AG08395 (cell line): ENCODE measurements around the gene APBB1IP.

Experiments
- DNase-seq: peaks from one replicate; pipeline ENCODE4 v3.0.0; 2012; ENCODE audit warnings: mixed read lengths, low spot score

Gene APBB1IP

DNA sequence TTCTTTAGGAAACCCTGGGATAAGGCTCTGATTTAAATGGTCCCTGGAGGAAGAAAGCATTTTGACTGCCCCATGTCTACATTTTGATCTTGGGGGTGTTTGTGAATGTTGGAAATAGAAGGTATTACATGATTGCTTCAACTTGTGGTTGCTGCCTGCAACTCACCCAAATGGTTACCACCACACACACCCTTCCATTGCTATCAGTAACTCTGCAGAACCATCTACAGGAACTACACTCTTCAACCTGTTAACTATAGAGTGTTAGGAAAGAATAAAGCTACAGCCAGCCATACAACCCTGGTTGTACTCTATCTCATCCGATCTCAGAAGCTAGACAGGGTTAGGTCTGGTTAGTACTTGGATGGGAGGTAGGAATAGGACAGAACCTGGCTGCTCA lies 71.2 kb downstream of the APBB1IP start:
- DNase-seq, result no peak

DNA sequence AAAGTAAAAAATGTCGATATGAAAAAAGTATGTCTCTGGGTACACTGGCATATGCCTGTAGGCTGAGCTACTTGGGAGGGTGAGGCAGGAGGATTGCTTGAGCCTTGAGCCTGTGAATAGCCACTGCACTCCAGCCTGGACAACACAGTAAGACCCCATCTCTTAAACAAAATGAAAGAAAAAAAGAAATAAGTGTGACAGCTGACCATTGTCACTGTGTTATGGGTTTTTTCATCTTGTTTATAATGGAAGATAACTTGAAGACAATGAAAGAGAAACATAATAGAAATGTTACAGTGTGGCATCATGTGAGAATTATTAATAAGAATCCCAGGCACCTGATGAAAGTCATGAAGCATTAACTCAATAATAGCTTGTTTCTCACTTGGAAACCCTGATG lies 75.0 kb downstream of the APBB1IP start:
- DNase-seq, result no peak

DNA sequence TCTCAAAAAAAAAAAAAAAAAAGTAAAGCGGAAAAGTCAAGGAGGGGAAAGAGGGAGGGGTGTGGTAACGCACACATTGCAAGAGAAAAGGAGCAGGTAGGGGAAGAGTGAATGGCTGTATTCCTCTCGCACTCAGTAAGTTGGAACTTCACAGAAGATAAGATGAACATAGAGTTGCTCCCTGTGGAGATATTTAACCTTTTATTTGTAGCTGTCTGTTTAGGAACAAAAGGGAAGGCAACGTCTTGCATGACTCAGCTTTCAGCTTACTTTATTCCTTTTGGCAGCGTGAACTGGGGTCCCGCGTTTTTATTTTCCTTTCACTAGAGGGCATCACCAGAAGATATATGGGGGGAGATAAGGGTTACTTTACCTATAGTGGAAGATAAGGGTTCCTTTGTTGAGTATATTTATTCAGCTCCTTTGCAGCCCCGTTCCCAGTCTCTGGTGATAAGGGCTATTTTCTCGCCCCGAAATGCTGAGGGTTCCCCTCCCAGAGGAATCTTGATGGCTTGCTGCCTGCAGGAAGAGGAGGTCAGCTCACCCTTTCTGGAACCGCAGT lies 78.5 kb downstream of the APBB1IP start:
- no peak for DNase-seq

DNA sequence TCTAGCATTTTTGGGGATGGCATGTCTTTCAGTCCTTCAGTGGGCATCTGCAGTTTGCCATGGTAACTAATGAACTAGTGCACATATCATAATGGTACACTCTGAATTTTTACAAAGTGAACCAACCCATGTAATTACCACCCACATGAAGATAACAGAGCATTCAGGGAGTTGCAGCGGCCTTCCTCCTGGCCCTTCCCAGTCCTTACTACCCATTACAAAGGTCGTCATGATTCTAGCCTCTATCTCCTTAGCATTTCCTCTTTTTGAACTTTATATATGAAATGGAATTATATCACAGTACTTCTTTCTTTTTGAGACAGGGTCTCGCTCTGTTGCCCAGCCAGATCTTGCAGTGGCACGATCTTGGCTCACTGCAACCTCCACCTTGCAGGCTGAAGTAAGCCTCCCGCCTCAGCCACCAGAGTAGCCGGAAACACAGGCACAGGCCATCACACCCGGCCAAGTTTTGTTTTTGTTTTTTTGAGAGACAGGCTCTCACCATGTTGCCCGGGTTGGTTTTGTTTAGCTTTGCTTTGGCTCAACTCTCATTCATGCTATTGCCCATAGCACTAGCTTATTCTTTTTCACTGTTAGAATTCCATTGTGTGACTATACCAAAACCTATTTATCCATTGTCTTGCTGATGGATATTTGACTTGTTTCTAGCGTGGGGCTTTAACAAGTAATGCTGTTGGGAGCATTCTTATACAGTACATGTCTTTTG lies 79.2 kb downstream of the APBB1IP start:
- DNase-seq, result no peak

DNA sequence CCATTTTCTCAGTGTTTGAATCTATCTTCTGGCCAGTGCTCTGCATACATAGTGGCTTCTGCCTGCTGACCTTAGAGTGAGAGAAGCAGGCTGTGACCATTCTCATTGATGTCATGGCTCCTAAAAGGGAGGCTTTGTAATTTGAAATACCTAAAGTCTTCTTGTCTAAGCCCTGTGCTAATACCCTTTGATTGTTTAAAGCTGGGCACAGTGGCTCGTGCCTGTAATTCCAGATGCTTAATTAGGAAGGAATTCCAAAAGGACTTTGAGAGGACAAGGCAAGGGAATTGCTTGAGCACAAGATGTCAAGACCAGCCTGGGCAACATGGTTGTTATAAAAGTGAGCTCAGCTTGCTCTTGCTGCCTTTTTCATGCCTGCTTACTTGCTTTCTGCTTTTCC lies 81.7 kb downstream of the APBB1IP start:
- no peak for DNase-seq

DNA sequence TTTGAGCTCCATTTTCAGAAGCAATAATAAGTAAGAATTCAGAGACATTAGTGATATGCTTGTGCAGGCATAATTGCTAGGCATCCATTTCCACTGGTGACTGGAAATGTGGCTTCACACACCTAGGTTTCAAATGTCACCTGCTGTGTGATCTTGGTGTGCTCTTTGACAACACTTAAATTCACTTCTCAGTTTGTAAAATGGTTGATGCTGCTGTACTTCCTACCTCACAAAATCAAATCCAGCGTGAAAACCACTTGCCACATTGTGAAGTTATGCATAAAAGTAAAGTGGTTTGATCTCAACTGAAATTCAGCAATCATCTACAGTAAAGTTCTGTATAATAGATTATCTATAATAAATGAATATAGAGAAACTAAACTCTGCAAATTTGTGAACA lies 82.4 kb downstream of the APBB1IP start:
- DNase-seq, result no peak

DNA sequence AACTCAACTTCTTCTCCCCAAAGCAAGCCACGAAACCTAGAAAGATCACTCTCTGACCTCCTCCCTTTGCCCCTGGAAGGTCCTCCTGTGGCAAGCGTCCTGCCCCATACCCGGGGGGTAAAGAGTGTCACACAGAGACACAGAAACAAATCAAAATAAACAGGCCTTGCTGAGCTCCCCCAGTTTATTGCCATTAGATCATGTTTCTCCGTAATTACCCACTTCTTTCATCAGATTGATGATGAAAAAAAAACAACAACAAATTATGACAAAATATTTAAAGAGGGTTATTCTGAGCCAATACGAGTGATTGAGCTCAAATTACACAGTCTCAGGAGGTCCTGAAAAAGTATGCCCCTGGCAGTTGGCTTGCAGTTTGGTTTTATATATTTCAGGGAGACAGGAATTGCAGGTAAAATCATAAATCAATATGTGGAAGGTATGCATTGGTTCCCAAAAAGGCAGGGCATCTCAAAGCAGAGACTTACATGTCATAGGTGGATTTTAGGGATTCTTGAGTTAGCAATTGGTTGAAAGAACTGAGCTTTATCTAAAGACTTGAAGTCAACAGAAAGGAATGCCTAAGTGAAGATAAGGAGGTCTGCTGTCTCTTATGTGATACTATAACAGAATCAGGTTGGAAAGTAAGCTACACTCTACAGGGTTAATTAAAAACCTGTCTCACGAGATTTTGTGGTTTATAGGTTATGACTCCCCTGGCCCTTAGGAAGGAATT lies 86.2 kb downstream of the APBB1IP start:
- no peak for DNase-seq

DNA sequence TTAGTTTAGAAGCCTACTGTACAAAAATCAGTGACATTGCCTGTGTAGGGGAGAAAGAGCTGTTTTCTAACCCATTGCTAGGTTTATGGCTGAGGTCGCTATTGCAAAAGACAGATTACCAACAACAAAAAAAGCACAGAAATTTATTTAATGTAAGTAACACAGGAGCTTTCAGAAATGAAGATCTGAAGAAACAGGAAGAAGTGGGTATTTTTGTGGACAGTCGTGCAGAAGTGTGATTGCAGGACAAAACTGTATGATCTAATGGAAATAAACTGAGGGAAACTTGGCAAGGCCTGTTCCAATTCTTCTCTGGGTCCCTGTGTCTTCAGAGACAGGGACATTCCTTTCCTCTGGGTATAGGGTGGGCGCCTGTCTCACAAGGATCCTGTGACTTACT lies 87.4 kb downstream of the APBB1IP start:
- DNase-seq, result no peak

DNA sequence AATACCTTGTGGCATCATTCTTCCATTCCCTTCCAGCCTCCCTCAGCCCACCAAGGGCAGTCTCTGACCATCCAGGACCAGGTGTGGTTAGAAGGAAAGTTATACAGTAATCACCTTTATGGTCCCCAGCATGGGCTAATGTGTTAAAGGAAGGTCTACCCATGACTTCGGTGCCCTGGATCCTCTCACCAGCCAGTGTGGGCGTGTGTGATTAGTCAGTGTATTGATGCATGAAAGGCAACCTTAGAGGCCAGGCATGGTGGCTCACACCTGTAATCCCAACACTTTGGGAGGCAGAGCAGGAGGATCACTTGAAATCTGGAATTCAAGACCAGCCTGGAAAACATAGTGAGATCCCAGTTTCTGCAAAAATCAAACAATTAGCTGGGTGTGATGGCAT lies 88.9 kb downstream of the APBB1IP start:
- no peak for DNase-seq

DNA sequence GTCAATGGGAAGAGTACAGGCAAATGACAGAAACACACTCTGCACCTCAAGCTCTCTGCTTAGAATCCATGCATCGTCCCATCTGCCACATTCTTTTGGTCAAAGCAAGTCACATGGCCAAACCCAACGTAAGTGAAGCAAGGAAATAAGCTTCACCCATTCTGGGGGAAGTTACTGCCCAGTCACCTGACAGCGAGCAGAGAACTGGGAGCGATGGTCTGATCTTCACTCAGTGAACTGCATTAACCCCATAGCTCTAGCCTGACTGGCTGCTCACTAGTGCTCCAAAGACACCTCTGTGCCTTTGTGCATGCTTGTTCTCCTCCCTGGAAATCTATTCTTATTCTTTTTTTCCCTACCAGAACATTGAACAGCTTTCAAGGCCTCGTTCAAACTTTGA lies 89.9 kb downstream of the APBB1IP start:
- no peak for DNase-seq

DNA sequence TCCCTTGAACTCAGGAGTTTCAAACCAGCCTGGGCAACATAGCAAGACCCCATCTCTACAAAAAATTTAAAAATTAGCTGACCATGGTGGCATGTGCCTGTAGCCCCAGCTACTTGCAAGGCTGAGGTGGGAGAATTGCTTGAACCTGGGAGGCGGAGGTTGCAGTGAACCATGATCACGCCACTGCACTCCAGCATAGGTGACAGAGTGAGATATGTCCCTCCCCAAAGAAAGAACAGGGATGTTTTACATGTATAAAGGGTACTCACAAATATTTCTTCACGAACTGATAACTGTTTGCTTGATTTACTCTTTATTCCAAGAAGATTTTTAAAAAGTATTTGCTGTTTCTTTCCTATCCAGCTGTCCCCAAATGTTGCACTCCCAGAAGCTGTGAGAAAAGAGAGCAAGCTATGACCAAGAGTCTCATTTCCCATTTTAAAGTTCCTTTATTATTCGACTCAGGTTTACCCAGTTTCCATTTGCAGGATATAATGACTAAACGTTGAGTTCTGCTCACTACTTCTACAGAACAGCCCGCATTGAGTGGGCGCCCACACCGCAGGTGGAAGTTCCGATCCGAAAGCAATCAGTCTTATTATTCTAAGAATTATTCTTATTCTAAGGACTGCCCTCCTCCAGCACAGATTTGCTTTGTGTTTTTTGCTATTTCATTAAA lies 90.7 kb downstream of the APBB1IP start:
- no peak for DNase-seq

DNA sequence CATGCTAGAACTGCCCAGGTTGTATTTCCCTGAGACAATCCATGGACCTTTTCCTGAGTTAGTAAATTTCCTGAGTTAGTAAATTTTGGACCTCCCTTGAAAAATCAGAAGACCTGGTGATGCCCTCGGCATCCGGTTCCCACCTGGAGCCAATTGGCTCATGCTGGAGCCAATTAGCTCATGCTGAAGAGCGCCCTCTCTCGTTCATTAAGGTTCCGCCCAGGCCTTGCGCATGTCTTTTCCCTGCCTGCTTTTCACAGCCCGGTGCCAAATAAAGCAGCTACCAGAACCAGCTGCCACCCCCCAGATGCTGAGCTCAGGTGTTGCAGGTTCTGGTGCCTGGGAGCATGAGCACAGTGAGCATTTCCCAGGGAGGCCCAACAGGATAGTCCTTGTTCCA lies 96.2 kb downstream of the APBB1IP start:
- no peak for DNase-seq

DNA sequence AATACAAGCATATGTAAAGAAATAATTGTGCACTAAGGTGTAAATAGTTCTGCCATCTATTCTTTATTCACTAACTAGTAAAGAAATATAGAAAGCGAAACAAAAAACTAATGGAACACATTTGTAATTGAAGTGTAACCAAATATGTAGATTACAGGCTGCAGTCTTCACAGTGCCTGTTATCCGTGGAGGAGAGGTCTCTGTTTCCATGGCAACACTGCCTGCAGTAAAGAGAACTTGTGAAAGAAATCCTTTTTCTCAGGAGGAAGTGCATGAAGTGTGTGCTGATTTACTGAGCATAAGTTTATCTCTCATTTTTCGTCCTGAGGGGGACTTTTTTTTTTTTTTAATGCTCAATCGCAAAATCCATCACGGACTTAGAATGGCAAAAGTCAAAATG lies 102.5 kb downstream of the APBB1IP start:
- DNase-seq, result no peak

DNA sequence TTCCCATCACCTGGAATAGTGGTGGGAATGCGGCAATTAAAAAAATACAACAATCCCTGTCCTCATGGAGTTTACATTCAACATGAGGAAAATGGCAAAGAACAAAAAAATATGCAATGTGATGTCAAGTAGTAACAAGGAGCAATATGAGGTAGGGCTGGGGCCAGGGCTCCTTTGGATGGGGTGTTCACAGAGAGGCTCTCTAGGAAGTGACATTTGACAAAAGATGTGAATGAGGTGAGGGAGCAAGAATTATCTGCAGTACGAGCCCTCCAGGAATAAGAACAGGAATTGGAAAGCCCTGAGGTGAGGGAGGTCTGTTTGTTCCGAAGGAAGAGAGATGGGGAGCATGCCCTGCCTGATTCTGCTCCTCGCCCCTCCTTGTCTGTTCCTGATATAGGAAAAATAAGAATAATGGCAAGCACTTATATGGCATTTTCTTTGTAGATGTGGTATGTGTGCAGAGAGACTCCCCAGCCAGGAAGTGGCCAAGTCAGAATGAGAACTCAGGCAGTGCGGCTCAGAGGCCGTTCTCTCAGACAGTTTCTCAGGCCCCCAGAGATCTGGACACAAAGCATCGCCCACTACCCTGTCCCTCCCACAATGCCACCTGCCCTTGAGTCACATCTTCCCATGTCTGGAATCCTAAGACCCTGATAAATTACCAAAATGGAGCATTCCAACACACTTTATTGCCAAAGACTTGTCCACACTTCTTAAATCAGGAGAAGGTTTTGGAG lies 105.6 kb downstream of the APBB1IP start:
- DNase-seq, result no peak

DNA sequence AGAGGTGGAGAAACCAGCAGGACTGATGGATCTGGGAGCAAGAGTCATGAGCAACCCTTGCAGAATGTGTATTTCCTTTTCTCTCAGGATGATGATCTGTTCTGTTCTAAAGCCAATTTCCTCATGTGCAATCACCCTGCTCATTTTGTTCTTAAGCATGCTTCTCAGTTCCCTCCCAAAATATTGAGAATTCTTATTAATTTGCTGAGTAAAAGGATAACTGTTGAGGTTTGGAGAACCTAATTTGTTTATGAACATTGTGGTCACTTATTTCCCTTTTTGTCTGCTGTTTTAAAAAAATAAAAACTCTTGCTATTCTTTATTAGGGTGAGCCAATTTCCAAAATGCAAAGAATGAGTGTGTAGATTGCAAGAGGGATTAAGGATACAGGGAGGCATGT lies 106.8 kb downstream of the APBB1IP start:
- no peak for DNase-seq

DNA sequence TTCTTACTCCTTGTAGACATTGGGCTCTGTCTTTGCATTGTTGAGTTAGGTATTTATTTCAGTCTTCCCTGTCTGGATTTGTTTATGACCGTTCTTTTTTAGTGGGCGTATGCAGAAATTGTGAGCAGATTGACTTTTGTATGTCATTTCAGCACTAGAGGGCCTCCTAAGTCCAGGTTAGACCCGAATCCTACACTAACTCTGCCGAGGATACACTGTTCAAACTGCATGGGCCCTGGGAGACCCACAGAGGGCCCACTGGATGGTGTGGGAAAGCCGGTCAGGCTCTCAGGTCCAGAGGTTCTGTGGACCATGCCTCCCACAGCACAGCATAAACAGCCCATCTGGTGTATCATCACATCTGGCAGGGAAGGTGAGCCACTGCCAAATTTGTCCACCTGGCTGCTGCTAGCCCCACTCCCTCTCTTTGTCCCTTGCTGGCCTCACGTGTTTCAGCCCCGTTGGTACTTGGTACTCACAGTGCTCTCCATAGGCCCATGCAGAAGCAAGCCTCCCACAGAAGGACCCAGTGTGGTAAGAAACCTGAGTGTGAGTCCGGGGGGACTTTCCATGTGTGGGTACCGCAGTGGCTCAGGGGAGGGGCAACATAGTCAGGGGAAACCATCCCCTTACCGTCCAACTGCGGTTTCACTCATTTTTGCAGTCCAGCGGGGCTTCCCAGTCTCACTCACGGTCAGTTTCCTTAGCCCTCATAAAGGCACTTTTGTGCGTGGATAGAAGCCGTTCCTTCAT lies 112.8 kb downstream of the APBB1IP start:
- no peak for DNase-seq

DNA sequence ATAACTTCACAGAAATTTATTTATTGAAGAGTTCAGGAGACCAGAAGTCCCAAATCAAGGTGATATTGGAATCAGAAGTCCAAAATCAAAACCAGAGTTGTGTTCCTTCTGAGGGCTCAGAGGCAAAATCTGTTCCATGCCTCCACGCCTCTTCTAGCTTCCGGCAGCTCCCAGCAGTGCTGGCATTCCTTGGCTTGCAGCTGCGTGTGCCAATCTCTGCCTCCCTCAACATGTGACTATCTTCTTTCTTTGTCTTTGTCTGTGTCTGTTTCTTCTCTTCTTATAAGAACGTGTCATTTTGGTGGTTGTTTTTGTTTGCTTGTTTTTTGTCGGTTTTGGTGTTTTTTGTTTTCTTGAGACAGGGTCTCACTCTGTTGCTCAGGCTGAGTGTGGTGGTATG lies 116.1 kb downstream of the APBB1IP start:
- DNase-seq, result no peak

DNA sequence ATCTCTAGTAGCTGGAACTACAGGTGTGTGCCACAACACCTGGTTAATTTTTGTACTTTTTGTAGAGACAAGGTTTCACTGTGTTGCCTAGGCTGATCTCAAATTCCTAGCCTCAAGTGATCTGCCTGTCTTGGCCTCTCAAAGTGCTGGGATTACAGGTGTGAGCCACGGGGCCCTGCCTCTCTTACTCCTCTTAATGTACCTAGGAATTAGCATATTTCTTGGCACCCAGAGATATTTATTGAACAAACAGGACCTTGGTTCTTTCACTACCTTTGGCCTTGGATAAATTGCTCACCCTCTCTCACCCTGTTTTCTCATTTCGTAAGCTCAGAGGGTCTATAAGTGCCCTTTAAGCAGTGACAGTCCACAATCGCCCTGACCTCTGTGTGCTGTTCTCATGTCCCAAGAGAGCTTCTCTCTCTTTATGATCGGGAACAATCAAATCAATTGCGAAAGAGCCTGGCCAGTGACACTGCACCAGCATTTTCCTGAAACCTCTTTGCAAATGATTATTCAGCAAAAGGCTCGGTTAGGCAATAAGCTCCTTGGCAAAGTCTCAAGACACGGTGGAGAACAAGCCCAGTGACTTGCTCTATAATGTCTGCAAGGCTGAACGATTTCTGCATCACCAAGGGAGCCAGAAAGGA lies 117.7 kb downstream of the APBB1IP start:
- peak; percentile 32 for DNase-seq

DNA sequence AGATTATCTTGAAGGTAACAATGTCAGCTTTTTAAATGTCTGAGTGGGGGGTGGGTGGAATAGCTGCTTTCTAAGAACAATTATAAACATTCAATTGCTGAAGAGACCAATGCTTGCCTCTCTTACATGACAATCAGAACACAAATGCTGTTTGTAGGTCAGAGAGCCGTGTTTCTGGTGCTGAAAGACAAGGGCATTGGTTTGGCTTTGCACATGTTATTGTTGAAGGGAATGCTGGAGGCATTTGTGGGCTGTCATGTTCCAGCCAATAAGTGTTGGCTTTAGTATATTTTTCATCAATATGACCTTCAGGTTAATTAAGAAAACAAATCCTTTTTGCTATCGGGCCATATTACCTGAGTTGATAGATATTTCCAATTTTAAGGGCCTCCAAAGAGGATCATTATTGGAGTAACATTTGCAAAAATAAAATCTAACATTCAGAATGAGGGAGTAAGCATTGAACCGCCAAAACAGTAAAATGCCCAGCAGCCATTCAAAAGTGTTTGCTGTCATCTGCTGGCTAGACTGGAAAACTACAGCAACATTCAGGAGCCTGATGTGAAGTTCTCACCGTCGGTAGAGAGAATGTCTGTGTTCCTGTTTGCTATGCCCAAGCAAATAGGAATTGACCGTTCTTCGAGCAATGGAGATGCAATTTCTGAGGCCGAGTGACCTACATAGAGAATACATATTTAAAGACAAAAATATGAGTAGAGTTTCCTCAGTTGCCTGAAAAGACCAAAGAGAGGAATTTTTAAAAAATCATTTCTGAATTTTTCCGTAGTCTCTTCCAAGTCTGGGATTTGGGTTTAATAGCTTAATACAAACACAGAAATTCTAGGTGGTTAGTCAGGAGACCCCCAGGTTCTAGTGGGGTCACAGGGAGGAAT lies 118.9 kb downstream of the APBB1IP start:
- peak; percentile 66 for DNase-seq

DNA sequence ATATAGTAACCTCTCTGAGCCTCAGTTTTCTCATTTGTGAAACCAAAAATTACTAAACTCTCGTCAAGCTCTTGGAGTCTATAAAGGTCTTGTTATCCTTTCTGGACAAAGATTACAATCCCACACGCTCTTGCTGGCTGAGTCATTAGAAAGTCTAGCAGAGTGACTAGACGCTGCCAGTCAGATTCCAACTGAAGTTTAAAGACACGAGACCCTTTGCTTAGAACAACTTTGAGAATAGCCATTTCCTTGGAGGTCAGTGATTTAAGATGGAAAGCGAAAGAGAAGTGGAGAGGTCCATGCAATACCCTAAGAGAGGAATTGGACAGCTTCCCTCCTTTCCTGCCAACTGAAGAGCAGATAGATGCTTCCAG lies 119.5 kb downstream of the APBB1IP start:
- peak; percentile 26 for DNase-seq
